Measurements from ENCODE around the gene CNOT6.

The CNOT6 gene

DNA sequence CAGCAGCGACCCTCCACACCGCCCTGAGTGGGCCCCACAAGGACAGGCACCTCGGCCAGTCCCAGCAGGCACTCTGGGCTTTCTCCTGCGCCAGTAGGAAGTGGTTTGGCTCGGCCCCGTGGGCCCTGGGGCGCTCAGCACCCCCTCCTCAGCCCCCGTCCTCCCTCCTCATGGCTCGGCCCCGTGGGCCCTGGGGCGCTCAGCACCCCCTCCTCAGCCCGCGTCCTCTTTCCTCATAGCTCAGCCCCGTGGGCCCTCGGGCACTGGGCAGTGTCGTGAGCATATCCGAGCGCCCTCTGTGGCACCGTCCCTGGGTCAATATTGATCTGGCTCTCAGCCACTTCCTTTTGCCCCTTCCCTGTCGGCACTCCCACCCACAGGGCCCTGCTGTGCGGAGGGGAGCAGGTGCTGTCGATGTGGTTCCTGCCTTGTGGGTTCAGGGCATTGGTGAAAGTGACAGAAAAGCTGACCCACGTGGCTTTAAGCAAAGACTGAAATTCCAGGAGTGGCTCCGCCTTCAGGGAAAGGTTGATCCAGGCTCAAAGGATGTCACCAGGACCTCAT, 102.6 kb downstream of the CNOT6 start:
- no peaks in the 10 kb centered on the region for H3K4me1 ChIP-seq (ENCODE audit: insufficient read depth, low read length)
- H3K27ac ChIP-seq (ENCODE audit: low read depth, low read length) = no peak overlapping the region
- H3K4me3 ChIP-seq (ENCODE audit: low read depth in 1 of 2, low read length in 2 of 2) = no peak overlapping the region
- H3K36me3 ChIP-seq (ENCODE audit: insufficient read depth, low read length) = no peaks in the 10 kb centered on the region
- no peaks in the 10 kb centered on the region for H3K9me3 ChIP-seq (ENCODE audit: low read length)
- H3K9ac ChIP-seq (ENCODE audit: low read length) = no peak overlapping the region
- no peaks in the 10 kb centered on the region for H3K27me3 ChIP-seq (ENCODE audit: control insufficient read depth in 1 of 2, insufficient read depth in 2 of 2, low read length in 2 of 2)

DNA sequence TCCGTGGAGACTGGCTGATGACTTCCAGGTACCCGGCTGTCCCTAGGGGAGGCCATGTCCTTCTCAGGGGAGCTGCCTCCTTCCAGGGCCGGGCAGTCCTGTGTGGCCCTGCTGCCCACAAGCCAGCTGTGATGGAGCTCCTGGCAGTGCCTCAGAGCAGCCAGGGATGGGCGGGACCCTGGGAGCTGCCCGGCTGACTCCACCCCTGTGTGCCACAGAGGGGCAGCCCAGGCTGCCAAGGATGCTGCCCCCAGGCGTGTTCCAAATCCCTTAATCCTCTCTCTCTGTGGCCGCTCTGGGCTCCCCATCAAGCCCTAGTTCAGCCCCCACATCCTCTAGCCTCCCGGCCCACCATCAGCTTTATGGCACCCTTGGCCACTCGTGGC, 104.1 kb downstream of the CNOT6 start:
- Histone ChIP-seq H3K27me3 (ENCODE audit: control insufficient read depth in 1 of 2, insufficient read depth in 2 of 2, low read length in 2 of 2) (no peaks in the 10 kb centered on the region), H3K27ac (ENCODE audit: low read depth, low read length) (no peak overlapping the region), H3K9ac (ENCODE audit: low read length) (no peak overlapping the region), H3K4me3 (ENCODE audit: low read depth in 1 of 2, low read length in 2 of 2) (no peak overlapping the region), H3K4me1 (ENCODE audit: insufficient read depth, low read length) (no peaks in the 10 kb centered on the region), H3K36me3 (ENCODE audit: insufficient read depth, low read length) (no peaks in the 10 kb centered on the region), H3K9me3 (ENCODE audit: low read length) (no peaks in the 10 kb centered on the region)

DNA sequence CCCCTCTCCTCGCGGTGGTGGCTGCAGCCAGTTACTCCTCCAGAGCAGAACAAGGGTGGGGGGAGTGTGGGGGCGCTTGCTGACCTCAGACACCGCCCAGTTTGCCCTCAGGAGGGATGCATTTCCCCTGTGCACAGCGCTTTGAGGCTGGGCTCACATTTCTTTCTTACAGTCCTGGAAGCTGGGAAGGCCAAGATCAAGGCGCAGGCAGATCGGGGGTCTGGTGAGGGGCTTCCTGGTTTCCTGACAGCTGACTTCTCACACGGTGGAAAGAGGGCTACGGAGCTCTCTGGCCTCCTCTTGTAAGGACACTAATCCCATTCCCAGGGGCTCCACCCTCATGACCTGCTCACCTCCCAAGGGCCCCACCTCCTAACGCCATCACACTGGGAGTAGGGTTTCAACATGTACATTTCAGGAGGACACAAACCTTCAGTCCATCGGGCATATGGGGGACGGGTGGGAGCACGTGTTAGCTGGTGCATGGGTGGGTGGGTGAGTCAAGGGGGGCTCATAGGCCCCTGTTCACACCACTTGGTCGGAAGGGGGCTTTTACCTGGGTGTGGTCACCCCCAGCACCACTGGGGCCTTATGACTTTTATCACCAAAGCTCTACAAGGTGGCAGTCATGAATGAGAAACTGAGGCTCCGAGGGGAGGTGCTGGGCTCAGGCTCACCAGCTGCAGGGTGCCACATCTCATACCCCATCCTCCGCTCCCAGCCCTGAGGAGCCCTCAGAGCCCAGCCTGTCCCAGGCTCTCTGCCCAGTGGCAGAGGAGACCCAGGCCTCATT, 104.8 kb downstream of the CNOT6 start:
- no peaks in the 10 kb centered on the region for H3K36me3 ChIP-seq (ENCODE audit: insufficient read depth, low read length)
- no peak overlapping the region for H3K27ac ChIP-seq (ENCODE audit: low read depth, low read length)
- no peak overlapping the region for H3K9ac ChIP-seq (ENCODE audit: low read length)
- no peaks in the 10 kb centered on the region for H3K27me3 ChIP-seq (ENCODE audit: control insufficient read depth in 1 of 2, insufficient read depth in 2 of 2, low read length in 2 of 2)
- no peaks in the 10 kb centered on the region for H3K4me1 ChIP-seq (ENCODE audit: insufficient read depth, low read length)
- no peak overlapping the region for H3K4me3 ChIP-seq (ENCODE audit: low read depth in 1 of 2, low read length in 2 of 2)
- no peaks in the 10 kb centered on the region for H3K9me3 ChIP-seq (ENCODE audit: low read length)

DNA sequence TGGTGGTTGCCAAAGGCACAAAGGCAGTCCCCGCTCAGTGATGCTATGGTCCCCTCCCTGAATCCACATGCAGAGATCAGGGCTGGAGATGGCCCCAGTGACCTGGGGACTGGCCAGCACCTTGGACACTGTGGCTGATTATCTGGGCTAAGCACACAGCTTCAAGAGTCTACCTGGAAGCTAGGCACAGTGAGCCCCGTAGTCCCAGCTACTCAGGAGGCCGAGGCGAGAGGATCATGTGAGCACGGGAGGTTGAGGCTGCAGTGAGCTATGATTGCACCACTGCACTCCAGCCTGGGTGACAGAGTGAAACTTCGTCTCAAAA, 105.4 kb downstream of the CNOT6 start:
- Histone ChIP-seq H3K4me3 (ENCODE audit: low read depth in 1 of 2, low read length in 2 of 2) (no peak overlapping the region), H3K4me1 (ENCODE audit: insufficient read depth, low read length) (no peaks in the 10 kb centered on the region), H3K9ac (ENCODE audit: low read length) (no peak overlapping the region), H3K36me3 (ENCODE audit: insufficient read depth, low read length) (no peaks in the 10 kb centered on the region), H3K9me3 (ENCODE audit: low read length) (no peaks in the 10 kb centered on the region), H3K27me3 (ENCODE audit: control insufficient read depth in 1 of 2, insufficient read depth in 2 of 2, low read length in 2 of 2) (no peaks in the 10 kb centered on the region), H3K27ac (ENCODE audit: low read depth, low read length) (no peak overlapping the region)

DNA sequence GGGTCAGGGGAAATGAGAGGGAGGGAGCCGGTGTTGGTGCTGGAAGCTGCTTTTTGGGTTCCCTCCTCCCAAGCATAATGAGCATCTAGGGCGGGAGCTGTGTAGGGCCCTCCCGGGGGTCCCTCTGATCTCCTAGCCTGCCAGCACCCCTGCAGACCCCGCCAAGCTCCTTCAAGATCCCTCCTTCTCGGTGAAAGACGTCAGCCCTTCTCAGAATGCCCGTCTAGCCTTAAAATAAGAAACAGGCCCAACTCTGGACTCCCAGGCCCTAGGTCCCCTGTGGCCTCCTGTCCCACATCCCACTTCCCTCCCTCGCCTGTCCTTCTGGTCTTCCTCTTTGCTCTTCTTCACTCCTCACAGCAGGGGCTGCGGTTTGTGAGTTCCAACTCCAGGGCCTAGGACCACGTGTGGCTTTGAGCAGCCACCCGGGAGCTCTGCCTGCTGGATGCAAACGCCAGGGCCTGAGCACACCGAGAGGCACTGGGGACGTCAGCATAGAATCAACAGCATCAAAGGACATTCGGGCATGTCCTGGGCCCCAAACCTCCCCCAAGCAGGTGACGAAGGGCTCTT, 105.9 kb downstream of the CNOT6 start:
- H3K4me3 ChIP-seq (ENCODE audit: low read depth in 1 of 2, low read length in 2 of 2) = no peak overlapping the region
- H3K9me3 ChIP-seq (ENCODE audit: low read length) = no peaks in the 10 kb centered on the region
- no peak overlapping the region for H3K9ac ChIP-seq (ENCODE audit: low read length)
- no peaks in the 10 kb centered on the region for H3K4me1 ChIP-seq (ENCODE audit: insufficient read depth, low read length)
- no peaks in the 10 kb centered on the region for H3K27me3 ChIP-seq (ENCODE audit: control insufficient read depth in 1 of 2, insufficient read depth in 2 of 2, low read length in 2 of 2)
- H3K36me3 ChIP-seq (ENCODE audit: insufficient read depth, low read length) = no peaks in the 10 kb centered on the region
- no peak overlapping the region for H3K27ac ChIP-seq (ENCODE audit: low read depth, low read length)

DNA sequence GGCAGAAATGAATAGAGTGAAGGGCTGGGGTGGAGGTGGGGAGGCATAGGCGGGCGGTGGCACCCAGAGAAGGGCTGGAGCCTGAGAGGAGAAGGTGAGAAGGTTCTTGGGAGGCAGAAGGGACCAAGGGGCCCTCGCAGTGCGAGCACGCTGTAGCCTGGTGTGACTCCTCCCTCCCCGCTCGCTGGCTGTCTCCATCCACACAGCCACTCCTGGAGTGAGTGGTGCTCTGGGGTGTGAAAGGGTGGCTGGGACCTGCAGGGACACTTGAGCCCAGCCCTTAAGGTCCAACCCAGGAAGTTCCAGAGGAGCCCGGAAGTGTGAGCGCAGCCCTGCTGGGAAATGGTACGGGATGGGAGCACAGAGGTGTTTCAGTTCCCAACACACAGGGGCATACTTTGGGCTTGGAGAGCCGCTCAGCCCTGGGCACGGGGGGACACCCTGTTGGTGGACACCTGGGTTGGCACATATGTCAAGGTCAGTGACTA, 106.4 kb downstream of the CNOT6 start:
- H3K9me3 ChIP-seq (ENCODE audit: low read length) = no peaks in the 10 kb centered on the region
- H3K4me3 ChIP-seq (ENCODE audit: low read depth in 1 of 2, low read length in 2 of 2) = no peak overlapping the region
- H3K9ac ChIP-seq (ENCODE audit: low read length) = no peak overlapping the region
- no peaks in the 10 kb centered on the region for H3K4me1 ChIP-seq (ENCODE audit: insufficient read depth, low read length)
- H3K27me3 ChIP-seq (ENCODE audit: control insufficient read depth in 1 of 2, insufficient read depth in 2 of 2, low read length in 2 of 2) = no peaks in the 10 kb centered on the region
- H3K36me3 ChIP-seq (ENCODE audit: insufficient read depth, low read length) = no peaks in the 10 kb centered on the region
- H3K27ac ChIP-seq (ENCODE audit: low read depth, low read length) = no peak overlapping the region

DNA sequence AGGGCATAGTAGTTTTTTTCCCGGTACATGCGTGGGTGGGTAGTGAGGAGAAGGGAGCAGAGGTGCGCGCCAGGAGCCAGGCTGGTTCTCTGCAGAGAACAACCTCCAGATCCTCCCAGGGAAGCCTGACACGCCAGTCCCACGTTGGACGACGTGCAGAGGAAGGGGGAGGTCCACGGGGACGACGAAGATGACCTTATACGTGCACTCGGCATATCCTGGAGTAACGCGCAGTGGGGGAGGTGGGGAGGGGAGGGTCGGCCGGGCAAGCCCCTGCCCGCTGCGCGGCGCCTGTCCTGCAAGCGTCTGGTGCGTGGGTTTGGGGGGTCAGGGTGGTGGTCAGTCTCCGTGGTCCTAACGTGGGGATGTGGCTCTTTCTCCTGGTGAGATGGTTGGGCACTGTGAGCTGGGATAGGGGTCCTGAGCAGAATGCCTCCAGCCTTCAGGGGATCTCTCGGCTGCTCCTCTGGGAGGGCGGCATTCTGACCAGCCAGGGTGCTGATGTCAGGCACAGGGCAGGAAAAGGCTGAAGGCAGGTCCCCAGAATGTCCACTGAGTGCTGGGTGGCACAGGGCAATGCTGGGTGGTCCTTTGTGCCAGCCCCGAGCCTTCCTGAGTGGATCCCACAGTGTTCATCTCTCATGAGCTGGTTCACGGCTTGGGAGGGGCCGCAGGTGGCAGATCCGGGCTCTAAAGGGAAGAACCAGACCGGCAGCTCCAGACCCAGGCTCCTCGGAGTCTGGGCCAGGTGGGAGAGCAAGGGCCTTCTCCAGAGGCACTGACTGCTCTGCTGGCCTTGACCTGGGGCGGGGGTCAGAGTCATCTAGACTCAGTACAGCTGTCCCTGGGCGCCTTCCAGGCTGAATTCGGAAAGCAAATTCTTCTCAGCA, 107.7 kb downstream of the CNOT6 start:
- no peak overlapping the region for H3K9ac ChIP-seq (ENCODE audit: low read length)
- no peak overlapping the region for H3K4me3 ChIP-seq (ENCODE audit: low read depth in 1 of 2, low read length in 2 of 2)
- no peak overlapping the region for H3K27ac ChIP-seq (ENCODE audit: low read depth, low read length)
- H3K36me3 ChIP-seq (ENCODE audit: insufficient read depth, low read length) = no peaks in the 10 kb centered on the region
- H3K4me1 ChIP-seq (ENCODE audit: insufficient read depth, low read length) = no peaks in the 10 kb centered on the region
- H3K27me3 ChIP-seq (ENCODE audit: control insufficient read depth in 1 of 2, insufficient read depth in 2 of 2, low read length in 2 of 2) = no peaks in the 10 kb centered on the region
- H3K9me3 ChIP-seq (ENCODE audit: low read length) = no peaks in the 10 kb centered on the region

DNA sequence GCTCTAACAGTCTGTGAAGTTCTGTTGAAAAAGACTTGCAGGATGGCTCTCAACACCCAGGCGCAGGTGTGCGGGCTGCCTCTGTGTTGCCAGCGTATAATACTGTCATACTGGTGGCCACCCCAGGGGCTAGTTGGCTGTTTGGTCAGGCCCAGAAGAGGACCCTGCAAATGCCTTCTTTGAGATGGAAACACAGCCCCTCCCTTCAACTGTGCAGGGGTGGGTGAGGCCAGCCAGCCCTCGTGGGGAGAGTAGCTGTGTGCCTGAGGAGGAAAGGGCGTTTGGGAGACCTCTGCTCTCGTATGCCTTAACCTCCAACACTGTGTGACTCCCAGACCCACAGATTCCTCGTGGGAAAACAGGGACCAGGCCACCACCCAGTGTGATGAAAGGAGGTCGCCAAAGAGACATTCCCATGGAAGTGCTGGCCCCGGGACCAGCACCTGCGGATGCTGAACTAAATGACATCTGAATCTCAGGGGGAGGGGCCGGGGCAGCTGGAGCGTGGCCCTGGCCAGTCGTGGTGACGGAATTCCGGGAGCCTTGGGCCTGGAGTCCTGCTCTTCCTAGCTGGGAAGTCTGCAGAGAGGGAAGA, 108.4 kb downstream of the CNOT6 start:
- Histone ChIP-seq H3K4me1 (ENCODE audit: insufficient read depth, low read length) (no peaks in the 10 kb centered on the region), H3K27me3 (ENCODE audit: control insufficient read depth in 1 of 2, insufficient read depth in 2 of 2, low read length in 2 of 2) (no peaks in the 10 kb centered on the region), H3K36me3 (ENCODE audit: insufficient read depth, low read length) (no peaks in the 10 kb centered on the region), H3K9me3 (ENCODE audit: low read length) (no peaks in the 10 kb centered on the region), H3K9ac (ENCODE audit: low read length) (no peak overlapping the region), H3K4me3 (ENCODE audit: low read depth in 1 of 2, low read length in 2 of 2) (no peak overlapping the region), H3K27ac (ENCODE audit: low read depth, low read length) (no peak overlapping the region)

DNA sequence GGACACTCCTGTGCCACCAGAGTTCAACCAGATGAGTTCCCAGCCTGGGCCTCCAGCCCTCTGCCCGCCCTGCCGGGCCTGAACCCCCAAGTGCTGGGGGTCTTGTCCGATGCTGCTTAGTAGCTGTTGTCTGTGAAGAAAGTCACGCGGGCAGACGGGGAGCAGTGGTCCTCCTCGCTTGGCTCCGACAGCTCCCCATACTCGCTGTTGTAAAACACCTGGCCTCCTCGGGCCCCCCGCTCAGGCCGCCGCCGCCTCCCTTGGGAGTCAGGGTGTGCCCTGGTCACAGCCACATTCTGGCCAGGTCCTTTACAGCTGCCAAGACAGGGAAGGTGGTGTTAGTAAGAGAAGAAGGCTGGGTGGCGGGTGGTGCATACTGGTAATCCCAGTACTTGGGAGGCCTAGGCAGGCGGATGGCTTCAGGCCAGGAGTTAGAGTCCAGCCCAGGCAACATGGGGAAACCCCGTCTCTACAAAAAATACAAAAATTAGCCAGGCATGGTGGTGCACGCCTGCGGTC, 109.0 kb downstream of the CNOT6 start:
- Histone ChIP-seq H3K4me1 (ENCODE audit: insufficient read depth, low read length) (no peaks in the 10 kb centered on the region), H3K27ac (ENCODE audit: low read depth, low read length) (no peak overlapping the region), H3K9ac (ENCODE audit: low read length) (no peak overlapping the region)

DNA sequence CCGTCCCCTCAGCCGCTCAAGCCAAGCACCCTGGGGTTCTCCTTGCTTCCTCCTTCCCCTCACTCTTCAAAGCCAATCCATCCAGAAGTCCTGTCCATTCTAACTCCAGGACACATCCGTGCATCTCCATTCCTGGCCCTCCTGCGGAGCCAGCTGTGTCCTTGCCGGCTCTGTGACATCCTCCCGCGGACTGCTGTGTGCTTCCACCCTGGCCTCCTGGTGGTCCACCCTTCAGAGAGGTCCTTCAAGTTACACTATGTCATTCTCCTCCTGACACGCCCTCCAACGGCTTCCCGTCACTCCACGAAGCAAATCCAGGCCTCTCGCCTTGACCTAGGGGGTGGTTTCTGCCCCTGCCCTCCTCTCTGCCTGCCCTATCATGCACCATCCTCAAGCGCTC, 110.1 kb downstream of the CNOT6 start:
- Histone ChIP-seq H3K4me1 (ENCODE audit: insufficient read depth, low read length) (no peaks in the 10 kb centered on the region), H3K27ac (ENCODE audit: low read depth, low read length) (no peak overlapping the region), H3K4me3 (ENCODE audit: low read depth in 1 of 2, low read length in 2 of 2) (no peak overlapping the region), H3K36me3 (ENCODE audit: insufficient read depth, low read length) (no peaks in the 10 kb centered on the region), H3K9me3 (ENCODE audit: low read length) (no peaks in the 10 kb centered on the region), H3K9ac (ENCODE audit: low read length) (no peak overlapping the region), H3K27me3 (ENCODE audit: control insufficient read depth in 1 of 2, insufficient read depth in 2 of 2, low read length in 2 of 2) (no peaks in the 10 kb centered on the region)

More for the DNA sequence above, 109.0 kb downstream of the CNOT6 start:
- no peaks in the 10 kb centered on the region for H3K36me3 ChIP-seq (ENCODE audit: insufficient read depth, low read length)
- no peak overlapping the region for H3K4me3 ChIP-seq (ENCODE audit: low read depth in 1 of 2, low read length in 2 of 2)
- no peaks in the 10 kb centered on the region for H3K27me3 ChIP-seq (ENCODE audit: control insufficient read depth in 1 of 2, insufficient read depth in 2 of 2, low read length in 2 of 2)
- H3K9me3 ChIP-seq (ENCODE audit: low read length) = no peaks in the 10 kb centered on the region
